ENCODE measurements around the gene LYZL4.

GRCh38 chr3:42425736-42426407, 15.5 kb upstream of the LYZL4 start:
- TF ChIP-seq POLR2AphosphoS5 (IDR thresholded peaks at IDR 0.05) = no peak
- TF ChIP-seq CTCF (IDR thresholded peaks at IDR 0.05) = no peak
